ENCODE data around the gene NFKBIE.

GRCh38 chr6:44217332-44218143 is 47.8 kb downstream of the NFKBIE start:
- TF ChIP-seq CTCF (conservative IDR thresholded peaks at IDR 0.05; ENCODE audit: low read depth, low read length) (no peak), EZH2phosphoT487 (IDR thresholded peaks at IDR 0.05; ENCODE audit: borderline replicate concordance, low read length) (no peak)
